GM21528 (cell line): ENCODE data around the gene SLCO4C1.
"Not testable (repeated sequence)": the region's sequence is repeated elsewhere in the genome, so short reads cannot be mapped to it uniquely, and the experiment has no call there.

Source experiments
- ATAC-seq: cut with Tn5 transposase; IDR thresholded peaks from one replicate; pipeline ENCODE4 v1.9.1; 2021; ENCODE audit warnings: mild to moderate bottlenecking, moderate library complexity; ENCODE audit not compliant: unreplicated experiment, low FRiP score

Gene SLCO4C1, protein sequence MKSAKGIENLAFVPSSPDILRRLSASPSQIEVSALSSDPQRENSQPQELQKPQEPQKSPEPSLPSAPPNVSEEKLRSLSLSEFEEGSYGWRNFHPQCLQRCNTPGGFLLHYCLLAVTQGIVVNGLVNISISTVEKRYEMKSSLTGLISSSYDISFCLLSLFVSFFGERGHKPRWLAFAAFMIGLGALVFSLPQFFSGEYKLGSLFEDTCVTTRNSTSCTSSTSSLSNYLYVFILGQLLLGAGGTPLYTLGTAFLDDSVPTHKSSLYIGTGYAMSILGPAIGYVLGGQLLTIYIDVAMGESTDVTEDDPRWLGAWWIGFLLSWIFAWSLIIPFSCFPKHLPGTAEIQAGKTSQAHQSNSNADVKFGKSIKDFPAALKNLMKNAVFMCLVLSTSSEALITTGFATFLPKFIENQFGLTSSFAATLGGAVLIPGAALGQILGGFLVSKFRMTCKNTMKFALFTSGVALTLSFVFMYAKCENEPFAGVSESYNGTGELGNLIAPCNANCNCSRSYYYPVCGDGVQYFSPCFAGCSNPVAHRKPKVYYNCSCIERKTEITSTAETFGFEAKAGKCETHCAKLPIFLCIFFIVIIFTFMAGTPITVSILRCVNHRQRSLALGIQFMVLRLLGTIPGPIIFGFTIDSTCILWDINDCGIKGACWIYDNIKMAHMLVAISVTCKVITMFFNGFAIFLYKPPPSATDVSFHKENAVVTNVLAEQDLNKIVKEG

DNA sequence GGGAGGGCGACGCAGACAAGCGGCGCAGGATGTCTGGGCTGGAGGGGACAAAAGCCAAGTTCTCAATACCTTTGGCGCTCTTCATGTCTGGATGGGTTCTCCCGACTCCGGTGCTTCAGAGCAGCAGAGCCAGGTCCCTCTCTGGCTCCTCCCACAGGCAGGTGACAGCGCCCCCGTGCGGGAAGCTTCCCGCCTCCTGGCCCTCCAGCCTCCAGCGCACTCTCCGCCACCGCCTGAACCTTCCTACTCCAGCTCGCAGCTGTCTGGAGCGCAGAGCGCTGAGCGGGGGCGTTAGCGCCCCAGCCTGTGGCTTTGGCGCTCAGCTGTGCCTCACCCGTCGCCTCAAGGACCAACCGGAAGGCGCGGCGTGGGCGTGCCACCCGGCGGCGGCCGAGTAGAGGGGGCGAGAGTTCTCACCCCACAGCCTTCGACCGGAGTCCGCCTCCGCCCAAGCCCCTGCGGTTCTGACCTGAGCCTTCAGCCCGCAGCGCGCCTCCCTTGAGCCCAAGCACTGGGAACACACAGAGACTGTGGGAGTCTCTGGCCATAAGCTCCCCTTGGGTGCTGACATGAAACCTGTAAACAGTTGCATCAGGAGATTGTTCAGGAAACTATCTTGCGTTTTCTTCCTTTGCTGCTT is at the start of gene SLCO4C1:
Gene SLCO4C1 (minus strand): TSS at position 107 of the 640 bp plus-strand sequence. CDS start 22 bp downstream, at position 85.
- peak; percentile 99 for ATAC-seq

DNA sequence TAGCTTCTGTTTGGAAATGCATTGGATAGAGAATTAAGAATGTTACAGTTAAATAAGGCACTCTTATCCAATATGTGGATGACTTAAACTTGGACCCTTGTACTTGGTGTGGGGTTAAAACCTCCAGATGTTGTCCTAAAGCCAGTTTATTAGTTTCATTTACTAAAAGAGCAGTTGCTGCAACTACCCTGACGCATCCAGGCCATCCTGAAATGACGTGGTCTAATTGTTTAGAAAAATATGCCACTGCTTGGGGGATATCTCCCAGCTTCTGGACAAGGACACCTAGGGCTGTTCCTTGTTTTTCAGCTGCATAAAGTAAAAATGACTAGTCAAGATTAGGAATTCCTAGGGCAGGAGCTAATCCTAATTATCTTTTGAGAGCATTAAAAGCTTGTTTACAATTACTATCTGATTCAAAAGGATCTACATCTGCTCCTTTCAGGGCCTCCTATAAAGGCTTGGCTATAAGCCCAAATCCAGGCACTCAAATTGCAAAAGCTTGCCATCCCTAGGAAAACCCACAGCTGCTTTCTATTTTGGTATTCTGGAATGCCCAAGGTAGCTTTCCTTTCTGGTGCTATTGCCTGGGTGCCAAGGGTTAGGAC is 45.7 kb upstream of the SLCO4C1 start:
- no peak for ATAC-seq

DNA sequence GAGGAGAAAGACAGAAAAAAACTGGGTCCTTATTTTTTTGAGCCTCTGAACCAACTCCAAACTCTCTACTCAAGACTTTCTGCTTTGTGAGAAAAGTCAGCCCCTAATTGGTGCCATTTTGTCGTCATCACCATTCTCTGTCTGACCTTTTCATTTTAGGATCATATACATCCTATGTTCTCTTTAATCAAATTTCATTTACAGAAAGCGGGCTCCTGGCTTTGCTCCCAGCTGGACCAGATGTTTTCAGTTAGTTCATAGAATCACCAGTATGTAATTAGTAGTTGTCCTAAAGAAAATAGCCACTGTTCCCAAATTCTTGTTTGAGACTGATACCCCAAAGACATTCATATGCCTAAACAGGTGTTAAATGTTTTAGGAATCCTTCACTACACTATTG is 28.6 kb upstream of the SLCO4C1 start:
- ATAC-seq, result no peak

DNA sequence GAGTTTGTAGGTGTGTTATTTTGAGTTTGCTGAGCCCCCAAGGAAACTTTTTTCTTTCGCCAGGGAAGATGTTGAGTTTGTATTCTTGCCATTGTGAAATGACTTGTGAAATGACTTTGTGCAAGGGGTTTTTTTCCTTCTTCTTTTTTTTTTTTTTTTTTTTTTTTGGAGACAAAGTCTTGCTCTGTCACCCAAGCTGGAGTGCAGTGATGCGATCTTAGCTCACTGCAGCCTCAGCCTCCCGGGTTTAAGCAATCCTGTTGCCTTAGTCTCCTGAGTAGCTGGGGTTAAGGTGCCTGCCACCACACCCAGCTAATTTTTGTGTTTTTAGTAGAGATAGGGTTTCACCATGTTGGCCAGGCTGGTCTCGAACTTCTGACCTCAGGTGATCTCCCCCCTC is 22.7 kb upstream of the SLCO4C1 start:
- not testable (repeated sequence) for ATAC-seq

DNA sequence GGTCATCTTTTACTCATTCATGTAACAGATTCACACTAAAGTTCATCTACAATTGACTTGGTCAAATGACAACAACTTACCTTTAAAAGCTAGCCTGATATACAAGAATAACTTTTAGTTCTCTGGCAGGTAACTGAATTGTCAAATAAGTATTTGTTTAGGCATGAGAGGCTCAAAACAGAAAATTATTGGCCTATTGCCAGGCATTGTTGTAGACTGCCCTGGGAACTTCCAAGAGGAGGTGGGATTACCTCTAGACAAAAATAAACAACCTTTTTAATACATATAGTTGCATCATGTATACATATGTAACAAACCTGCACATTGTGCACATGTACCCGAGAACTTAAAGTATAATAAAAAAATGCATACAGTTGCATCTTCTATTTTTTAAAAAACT is 18.2 kb upstream of the SLCO4C1 start:
- no peak for ATAC-seq

DNA sequence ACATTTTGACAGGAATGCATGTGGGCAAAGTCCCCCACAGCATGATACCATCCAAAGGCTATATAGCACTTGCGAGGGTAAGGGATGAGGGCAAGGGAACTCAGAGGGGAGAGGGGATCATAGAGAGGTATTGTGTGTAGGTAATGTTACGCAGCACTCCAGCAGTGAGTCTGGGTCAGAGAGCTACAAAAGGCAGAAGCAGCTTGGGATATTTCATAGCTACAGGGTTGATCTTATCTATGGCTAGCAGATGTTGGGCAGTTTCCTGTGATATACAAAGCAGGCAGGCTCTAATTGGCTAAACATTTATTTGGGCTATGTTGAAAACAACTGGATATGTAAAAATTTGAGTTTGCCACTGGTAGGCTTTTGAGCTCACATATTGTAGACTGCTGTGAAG is 17.8 kb upstream of the SLCO4C1 start:
- no peak for ATAC-seq

DNA sequence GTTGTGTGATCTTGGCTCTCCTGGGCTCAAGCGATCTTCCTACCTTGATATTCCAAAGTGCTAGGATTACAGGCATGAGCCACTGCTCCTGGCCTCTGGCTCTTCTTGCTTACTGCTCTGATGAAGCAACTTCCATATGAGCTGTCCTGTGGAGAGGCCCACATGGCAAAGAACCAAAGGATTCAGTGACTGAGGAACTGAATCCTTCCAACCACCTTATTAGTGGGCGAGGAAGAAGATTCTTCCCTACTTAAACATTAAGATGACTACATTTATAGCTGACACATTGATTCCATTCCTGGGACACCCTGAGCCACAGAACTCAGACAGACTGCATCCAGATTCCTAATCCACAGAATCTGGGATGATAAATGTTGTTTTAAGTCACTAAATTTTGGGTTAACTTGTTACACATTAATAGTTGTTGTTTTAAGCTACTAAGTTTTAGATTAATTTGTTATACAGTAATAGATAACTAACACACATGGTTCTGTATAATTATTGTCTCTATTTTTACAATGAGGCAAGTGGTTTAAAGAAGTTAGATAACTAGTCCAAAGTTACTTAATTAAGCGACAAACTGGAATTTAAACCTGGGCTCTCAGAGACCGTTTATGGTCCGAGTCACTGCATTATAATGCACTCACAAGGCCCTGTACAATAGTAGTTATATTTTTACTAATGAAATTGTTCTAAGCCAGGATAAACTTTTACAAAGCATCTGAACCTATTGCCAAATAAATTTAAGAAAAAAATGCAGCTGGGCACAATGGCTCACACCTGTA is 16.7 kb upstream of the SLCO4C1 start:
- ATAC-seq, result no peak

DNA sequence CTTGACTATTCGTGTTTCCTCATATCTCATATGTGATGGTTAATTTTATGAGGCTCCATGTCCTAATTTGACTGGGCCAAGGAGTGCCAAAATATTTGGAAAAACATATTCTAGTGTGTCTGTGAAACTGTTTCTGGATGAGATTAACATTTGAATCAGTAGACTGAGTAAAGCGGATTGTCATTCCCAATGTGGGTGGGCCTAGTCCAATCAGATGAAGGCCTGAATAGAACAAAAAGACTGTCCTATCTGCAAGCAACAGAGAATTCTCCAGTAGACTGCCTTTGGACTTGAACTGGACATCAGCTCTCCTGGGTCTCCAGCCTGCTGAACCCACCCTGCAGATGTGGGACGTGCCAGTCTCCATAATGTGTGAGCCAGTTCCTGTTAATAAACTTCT is 13.5 kb upstream of the SLCO4C1 start:
- ATAC-seq, result no peak

DNA sequence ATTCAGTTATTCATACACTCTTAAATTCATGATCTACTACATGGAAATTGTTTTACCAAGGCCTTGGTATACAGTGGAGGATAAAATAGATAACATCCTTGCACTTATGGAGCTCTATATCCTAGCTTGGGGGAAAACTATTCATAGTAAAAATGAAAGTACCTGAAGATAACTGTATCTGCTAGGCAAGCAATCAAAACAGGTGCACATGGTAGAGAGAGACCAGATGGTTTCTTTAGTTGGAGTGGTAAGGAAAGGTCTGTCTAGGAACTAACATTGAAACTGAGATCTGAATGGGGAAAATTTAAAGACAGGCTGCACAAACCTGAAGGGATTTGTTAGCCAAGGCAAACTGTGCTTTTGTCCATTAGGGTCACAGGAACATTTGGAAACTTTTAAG is 11.1 kb upstream of the SLCO4C1 start:
- no peak for ATAC-seq

DNA sequence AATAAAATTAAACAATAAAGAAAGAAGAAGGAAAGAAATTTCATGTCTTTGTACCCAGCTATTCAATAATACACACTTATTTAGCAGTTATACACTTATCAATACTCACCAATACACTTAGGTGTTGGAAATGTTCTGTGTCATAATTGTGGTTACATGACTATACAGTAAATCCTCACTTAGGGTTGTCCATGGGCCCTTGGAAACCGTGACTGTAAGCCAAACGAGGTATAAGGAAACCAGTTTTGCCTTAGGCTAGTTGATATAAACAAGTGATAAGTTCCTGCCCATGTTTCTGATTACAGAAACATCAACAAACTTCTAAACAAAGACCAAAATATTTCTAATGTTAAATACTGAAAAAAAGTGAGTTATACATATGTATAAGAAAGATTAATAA is 10.0 kb upstream of the SLCO4C1 start:
- no peak for ATAC-seq

DNA sequence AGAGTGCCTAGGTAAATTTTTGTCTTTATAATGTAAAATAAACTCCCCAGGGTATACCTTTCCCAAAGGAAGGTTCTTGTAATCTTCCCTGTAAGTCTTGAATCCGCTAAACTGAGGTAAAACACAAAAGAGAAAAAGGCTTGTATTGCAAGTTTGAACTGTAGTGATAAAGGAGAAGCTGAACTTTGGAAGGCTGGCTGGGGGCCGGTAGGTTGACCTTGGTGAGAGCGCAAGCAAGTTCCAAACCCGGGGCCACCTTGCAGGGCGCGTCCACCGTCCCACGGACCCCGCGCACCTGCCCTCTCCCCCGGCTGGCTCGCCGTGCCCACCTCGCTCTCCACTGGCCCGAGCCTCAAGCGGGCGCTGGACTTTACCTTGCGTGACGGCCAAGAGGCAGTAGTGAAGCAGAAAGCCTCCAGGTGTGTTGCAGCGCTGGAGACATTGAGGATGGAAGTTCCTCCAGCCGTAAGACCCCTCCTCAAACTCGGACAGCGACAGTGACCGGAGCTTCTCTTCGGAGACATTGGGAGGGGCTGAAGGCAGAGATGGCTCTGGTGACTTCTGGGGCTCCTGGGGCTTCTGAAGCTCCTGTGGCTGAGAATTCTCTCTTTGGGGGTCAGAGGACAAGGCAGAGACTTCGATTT is 428 bp downstream of the SLCO4C1 start:
- ATAC-seq, result peak; percentile 5

DNA sequence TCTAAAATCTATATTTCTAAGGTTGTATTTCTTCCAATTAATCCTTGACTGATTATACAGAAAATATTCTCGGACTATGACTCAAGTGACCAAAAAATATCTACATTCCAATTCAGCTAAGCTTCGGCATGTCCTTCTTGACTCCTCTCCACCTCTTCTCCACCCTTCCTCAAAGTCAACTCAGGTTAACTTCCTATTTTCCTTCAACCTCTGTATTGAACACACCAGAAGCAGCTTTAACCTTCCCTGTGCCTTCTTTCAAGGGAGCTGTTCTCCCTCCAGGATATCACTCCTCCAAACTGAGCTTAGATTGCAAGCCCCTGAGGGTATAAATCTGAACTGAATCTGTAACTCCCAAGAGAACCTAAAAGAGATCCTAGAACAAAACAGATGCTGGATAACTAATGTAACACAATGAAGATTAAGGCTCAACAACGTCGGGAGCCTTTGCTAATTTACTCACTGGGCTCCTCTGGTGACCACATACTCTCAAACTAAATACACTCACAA is 1.1 kb downstream of the SLCO4C1 start:
- no peak for ATAC-seq

DNA sequence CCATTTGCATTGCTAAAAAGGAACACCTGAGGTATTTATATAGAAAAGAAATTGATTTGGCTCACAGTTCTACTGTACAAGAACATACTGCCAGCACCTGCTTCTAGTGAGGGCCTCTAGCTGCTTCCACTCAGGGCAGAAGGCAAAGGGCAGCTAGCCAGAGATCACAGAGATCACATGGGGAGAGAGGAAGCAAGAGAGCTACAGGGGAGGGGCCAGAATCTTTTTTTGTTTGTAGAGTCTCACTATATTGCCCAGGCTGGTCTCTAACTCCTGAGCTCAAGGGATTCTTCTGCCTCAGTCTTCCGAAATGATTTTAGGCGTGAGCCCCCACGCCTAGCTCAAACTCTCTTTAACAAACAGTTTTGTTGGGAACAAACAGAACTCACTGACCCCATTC is 6.1 kb downstream of the SLCO4C1 start:
- ATAC-seq, result no peak

DNA sequence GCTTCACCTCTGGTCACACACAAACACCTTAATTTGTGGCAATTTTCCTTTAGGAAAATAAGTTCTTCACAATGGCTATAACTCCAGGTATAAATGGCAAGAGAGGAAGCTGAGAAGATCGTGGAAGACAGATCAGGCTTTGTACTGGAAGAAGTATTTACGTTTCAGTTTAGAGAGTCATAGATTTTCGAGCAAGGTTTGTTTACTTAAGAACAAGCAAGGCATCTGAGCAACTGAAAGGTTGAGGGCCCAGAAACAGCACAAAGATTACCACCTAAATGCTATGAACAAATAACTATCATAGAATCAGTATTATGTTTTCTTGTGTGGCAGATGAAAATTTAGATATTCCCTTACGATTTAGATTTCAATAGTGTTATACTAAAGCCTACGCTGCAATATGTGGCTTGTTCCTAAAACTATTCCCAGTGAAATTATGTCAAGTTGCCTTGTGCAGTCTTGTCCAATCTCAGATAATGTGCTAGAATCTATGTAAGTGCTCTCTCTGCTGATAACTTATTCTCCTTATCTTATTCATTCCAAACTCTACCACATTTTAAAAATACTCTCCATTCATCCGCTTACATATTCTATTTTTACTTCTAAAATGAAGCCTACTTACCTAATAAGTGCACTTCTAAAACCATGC is 6.7 kb downstream of the SLCO4C1 start:
- ATAC-seq, result no peak

DNA sequence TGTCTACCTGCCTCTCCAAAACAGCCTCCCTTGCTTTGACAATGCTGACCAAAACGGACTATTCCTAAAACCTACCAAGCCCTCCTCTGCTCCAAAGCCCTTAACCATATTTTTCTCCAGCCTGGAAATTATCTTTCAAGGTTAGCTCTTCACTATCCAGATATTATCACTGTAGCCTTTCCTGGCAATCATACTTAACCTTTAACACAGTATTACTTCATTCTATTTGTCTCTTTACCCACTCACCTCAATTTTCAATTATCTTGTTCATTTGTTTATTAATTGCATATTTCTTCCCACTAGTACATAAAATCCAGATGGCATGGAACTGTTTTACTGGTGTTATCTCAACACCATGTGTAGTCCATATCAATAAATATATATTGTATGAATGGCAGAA is 7.5 kb downstream of the SLCO4C1 start:
- no peak for ATAC-seq

DNA sequence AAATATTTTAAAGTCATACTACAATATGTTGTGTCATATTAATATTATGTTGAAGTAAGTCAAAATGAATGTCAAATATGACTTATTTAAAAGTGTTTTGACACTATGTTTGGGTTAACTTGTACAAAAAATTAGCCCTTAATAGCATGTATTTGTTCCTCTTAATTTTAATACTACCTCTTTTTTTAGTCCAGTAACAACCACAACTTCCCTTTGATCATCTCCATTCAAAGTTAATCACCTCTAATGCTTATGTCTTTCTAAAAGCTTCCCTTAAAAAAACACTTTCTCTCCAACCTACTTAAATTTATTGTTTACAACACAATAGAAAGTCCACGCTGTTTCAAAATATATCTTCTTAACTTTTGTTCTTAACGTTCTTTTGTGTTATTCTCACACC is 9.6 kb downstream of the SLCO4C1 start:
- ATAC-seq, result no peak

DNA sequence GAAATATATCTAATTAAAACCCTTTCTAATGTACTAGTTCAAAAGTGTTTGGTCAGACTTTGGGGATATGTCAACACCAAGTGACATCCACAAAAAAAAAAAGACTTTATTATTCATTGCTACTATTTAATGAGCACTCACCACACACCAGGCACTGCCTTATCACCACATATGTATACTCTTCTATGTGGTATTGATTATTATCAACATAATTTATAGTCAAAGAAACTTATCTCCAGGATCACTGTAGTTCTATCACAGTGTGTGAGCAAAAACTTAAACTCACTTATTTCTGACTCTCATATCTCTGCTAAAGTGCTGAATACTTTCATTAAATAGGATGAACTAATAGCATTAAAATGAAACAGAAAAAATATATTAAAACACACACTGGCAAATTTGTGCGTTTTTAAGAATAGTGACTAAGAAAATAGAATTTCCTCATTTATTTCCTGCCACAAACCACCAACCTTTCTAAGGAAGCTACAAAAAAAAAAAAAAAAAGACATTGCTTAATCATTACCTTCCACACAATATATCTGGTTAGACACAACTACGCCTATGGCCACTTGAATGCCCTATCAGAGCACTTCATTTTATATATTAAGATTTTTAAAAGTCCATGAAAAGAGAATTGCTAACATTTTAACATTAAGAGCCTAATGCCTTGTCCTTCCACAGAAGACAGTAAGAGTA is 12.8 kb downstream of the SLCO4C1 start:
- peak; percentile 61 for ATAC-seq

DNA sequence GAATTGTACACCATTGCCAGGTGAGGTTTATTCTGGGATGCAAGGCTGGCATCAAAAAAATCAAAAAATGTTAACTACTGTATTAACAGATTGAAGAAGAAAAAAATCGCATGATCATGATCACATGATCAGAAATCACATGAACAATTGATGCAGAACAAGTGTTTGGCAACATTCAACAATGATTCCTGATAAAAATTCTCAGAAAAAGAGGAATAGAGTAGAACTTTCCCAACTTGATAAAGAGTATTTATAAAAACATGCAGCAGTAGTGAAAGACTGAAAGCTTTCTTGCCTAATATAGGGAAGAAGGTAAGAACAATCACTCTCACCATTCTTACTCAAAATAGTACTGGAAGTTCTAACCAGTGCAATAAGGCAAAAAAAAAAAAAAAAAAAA is 16.4 kb downstream of the SLCO4C1 start:
- no peak for ATAC-seq

DNA sequence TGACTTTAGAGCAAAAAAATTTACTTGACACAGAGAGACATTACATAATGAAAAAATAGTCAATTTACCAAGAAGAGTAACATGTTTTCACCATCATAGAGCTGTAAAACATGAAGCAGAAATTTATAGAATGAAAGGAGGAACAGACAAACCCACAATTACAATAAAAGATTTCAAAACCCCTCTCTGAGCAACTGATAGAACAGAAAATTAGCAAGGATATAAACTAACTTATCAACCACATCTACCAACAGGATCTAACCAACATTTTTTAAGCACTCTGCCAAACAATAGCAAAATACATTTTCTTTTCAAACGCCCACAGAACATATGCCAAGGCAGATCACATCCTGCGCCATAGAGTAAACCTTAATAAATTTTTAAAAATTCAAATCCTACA is 17.9 kb downstream of the SLCO4C1 start:
- no peak for ATAC-seq
